ENCODE results near the gene CTNNA2.
A peak's percentile ranks its signal among the peaks of the same experiment; 100 is the strongest.

CTNNA2 gene

DNA sequence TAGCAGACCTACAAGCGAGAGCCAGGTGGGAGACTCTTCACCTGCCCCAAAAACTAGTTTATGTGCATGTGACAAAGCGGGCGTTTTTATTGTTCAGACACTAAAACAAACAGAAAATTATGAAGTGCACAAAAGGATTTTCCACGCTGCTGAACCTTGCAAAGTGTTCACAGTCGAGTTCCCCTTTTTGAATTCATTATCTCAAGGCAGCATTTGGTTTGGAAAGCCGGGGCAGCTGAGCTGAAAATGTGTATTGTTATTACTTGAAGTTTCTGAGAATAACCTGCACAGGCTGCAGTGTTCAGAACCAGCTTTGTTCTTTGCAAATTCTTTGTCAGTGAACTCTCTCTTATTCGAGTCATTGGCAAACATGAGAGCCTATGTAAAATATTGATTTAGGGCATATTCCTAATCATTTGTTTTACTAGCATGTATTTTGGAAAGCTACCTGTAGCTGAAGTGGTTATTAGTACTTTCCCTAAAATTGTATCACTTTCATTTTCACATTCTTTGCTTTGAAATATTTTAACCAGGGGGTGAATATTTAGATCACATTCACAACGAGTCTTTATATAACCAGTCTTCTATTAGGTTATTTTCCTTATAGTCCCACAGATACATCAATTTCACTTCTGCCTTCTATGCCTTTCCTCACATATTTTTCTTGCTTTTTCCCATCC is 732.2 kb downstream of the CTNNA2 start:
- no peak for DNase-seq (ENCODE audit: extremely low read depth, low read depth)
- TF ChIP-seq, protein P1, sequence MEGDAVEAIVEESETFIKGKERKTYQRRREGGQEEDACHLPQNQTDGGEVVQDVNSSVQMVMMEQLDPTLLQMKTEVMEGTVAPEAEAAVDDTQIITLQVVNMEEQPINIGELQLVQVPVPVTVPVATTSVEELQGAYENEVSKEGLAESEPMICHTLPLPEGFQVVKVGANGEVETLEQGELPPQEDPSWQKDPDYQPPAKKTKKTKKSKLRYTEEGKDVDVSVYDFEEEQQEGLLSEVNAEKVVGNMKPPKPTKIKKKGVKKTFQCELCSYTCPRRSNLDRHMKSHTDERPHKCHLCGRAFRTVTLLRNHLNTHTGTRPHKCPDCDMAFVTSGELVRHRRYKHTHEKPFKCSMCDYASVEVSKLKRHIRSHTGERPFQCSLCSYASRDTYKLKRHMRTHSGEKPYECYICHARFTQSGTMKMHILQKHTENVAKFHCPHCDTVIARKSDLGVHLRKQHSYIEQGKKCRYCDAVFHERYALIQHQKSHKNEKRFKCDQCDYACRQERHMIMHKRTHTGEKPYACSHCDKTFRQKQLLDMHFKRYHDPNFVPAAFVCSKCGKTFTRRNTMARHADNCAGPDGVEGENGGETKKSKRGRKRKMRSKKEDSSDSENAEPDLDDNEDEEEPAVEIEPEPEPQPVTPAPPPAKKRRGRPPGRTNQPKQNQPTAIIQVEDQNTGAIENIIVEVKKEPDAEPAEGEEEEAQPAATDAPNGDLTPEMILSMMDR (IDR thresholded peaks at IDR 0.05; ENCODE audit: low read depth, low read length), result no peak

DNA sequence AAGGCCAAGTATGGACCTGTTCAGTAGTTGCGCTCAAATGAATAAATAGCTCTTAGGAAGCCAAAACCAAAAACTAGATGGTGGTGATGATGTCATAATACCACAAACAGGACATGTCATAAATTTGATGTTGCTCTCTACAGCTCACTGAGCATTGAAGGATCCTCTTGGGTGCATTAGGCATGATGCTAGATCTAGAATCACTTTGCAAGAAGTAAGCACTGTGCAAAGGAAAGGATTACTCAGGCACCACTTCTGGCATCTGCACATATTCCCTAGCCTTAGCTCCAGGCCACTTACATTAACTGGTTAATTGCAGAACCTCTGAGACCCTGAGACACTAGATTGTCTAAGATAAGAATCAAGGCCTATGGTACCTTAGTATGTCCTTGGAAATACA is 733.7 kb downstream of the CTNNA2 start:
- TF ChIP-seq, protein P1 (IDR thresholded peaks at IDR 0.05; ENCODE audit: low read depth, low read length), result no peak
- no peak for DNase-seq (ENCODE audit: extremely low read depth, low read depth)

DNA sequence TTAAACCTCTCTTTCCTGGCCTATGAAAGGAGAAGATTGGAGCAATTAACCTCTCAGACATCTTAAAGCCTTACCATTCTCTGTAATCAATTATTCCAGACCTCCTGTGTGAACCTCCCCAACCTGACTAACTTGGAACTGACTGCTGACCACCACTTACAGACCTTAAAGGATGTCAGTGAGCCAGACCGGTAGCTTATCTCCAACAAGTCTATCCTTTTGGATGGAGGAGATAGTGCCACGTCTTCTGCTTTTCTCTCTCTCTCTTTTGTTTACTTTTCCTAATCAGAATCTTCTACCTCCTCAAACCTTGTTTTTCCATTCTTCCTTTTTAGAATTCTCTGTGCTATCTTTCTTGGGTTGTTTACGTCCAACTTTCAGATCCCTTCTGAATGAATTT is 734.5 kb downstream of the CTNNA2 start:
- TF ChIP-seq, protein P1 (IDR thresholded peaks at IDR 0.05; ENCODE audit: low read depth, low read length), result no peak
- no peak for DNase-seq (ENCODE audit: extremely low read depth, low read depth)

GRCh38 chr2:80248146-80248545 is 735.3 kb downstream of the CTNNA2 start:
- TF ChIP-seq, protein P1 (IDR thresholded peaks at IDR 0.05; ENCODE audit: low read depth, low read length), result no peak
- no peak for DNase-seq (ENCODE audit: extremely low read depth, low read depth)

DNA sequence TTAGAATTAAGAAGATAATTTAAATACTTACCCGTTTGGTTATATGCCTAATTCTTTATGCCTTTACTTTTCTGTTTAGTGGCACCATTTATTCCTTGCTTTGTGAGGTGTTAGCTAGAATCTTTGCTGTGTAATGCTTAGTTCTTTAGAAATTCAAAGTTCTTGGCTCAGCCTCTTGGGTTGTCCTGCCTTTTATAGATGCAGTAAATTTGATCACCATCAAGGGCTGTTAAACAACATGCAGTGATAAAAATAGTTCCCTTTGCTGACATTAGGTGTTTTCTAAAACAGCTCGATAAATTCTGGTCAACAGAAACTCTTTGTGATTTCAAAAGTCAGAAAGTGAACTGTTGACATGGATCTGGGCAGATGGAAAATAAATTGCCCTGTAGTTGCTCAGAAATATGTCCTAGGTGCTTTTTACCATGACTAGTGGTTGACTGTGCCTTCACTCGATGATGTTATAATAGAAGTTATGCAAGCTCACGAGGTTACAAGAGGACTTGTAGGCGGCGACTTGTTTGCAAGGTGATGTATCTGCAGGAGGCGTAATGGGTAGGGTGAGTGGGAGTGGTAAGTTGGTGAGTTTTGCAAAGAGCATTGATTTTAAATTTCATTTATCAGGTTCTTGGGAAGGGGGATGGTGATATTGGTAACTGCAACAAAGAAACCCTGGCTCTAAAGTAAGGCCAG is 739.6 kb downstream of the CTNNA2 start:
- TF ChIP-seq, protein P1 (IDR thresholded peaks at IDR 0.05; ENCODE audit: low read depth, low read length), result no peak
- DNase-seq (ENCODE audit: extremely low read depth, low read depth), result no peak

- TF ChIP-seq, protein P1 (IDR thresholded peaks at IDR 0.05; ENCODE audit: low read depth, low read length), result peak; percentile 7
- DNase-seq (ENCODE audit: extremely low read depth, low read depth), result no peak
Observed at GRCh38 chr2:80255918-80256781, 743.3 kb downstream of the CTNNA2 start.

DNA sequence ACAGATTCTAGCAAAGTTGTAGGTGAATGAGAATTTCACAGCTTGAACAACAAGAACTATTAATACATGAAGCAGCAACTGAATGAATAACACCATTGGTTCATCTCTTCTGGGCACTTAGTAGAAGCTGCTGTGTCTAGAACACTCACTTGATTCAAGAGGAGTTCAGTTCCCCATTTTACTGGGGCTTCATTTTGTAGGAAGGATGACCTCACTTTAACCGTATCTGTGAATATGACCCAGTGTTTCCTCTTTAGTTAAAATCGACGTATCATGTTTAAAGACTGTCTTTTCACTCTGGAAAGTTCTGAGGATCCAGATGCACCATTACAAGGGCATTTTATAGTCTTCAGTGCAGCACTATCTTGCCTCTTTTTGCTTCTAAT is 743.9 kb downstream of the CTNNA2 start:
- no peak for DNase-seq (ENCODE audit: extremely low read depth, low read depth)
- TF ChIP-seq, protein P1 (IDR thresholded peaks at IDR 0.05; ENCODE audit: low read depth, low read length), result no peak
